Measurements from ENCODE around the gene RNF121. TPM values are rescaled to one million over a fixed set of nuclear protein-coding genes. Genes with fewer than 3 reads are reported as not detected.

The RNF121 gene
- total and polyA plus RNA-seq, 2 donors (not counting 1 experiment from before 2014, with no cell fraction given) = 29.6 to 48.6 TPM

GRCh38 chr11:71977090-71977489, 48.2 kb downstream of the RNF121 start:
- no peak overlapping the region for H2AFZ ChIP-seq (ENCODE audit: low read length)
- no peak overlapping the region for H3K9ac ChIP-seq (ENCODE audit: insufficient read depth, low read length)
- no peaks in the 10 kb centered on the region for H3K36me3 ChIP-seq (ENCODE audit: control insufficient read depth, insufficient read depth, low read length)
- no peak overlapping the region for H3K4me3 ChIP-seq (replicated peaks in 1 of 4; ENCODE audit: control extremely low read depth in 1 of 4, insufficient read depth in 1 of 4, low read depth in 3 of 4, low read length in 4 of 4)
- no peaks in the 10 kb centered on the region for H4K20me1 ChIP-seq (ENCODE audit: control insufficient read depth, extremely low read depth, insufficient read depth, low read length)
- no peak overlapping the region for H3K27ac ChIP-seq (ENCODE audit: insufficient read depth, low read length)
- H3K27me3 ChIP-seq (ENCODE audit: control insufficient read depth, insufficient read depth, low read length) = no peaks in the 10 kb centered on the region
- no peak overlapping the region for H3K4me2 ChIP-seq (ENCODE audit: extremely low read depth, insufficient read depth, low read length)
- no peak for DNase-seq (ENCODE audit: low read depth in 2 of 2)
- H3K9me3 ChIP-seq (ENCODE audit: control insufficient read depth, insufficient read depth, low read depth, low read length) = no peaks in the 10 kb centered on the region
- H3K79me2 ChIP-seq (ENCODE audit: control insufficient read depth, insufficient read depth, low read length) = no peaks in the 10 kb centered on the region
- TF ChIP-seq EZH2 (IDR thresholded peaks at IDR 0.05; ENCODE audit: low read length, missing control alignments) = no peak
- TF ChIP-seq, protein P1, sequence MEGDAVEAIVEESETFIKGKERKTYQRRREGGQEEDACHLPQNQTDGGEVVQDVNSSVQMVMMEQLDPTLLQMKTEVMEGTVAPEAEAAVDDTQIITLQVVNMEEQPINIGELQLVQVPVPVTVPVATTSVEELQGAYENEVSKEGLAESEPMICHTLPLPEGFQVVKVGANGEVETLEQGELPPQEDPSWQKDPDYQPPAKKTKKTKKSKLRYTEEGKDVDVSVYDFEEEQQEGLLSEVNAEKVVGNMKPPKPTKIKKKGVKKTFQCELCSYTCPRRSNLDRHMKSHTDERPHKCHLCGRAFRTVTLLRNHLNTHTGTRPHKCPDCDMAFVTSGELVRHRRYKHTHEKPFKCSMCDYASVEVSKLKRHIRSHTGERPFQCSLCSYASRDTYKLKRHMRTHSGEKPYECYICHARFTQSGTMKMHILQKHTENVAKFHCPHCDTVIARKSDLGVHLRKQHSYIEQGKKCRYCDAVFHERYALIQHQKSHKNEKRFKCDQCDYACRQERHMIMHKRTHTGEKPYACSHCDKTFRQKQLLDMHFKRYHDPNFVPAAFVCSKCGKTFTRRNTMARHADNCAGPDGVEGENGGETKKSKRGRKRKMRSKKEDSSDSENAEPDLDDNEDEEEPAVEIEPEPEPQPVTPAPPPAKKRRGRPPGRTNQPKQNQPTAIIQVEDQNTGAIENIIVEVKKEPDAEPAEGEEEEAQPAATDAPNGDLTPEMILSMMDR (conservative IDR thresholded peaks at IDR 0.05 in 1 of 2, IDR thresholded peaks at IDR 0.05 in 1 of 2; ENCODE audit: low read depth in 1 of 2, low read length in 2 of 2) = no peak
- no peaks in the 10 kb centered on the region for H3K4me1 ChIP-seq (ENCODE audit: control insufficient read depth, extremely low read depth, insufficient read depth, low read length)

- H3K27ac ChIP-seq (ENCODE audit: insufficient read depth, low read length) = no peak overlapping the region
- no peaks in the 10 kb centered on the region for H3K4me1 ChIP-seq (ENCODE audit: control insufficient read depth, extremely low read depth, insufficient read depth, low read length)
- TF ChIP-seq, protein P1 (conservative IDR thresholded peaks at IDR 0.05 in 1 of 2, IDR thresholded peaks at IDR 0.05 in 1 of 2; ENCODE audit: low read depth in 1 of 2, low read length in 2 of 2) = peak; percentile 74 to 78
- no peak for TF ChIP-seq EZH2 (IDR thresholded peaks at IDR 0.05; ENCODE audit: low read length, missing control alignments)
- no peak overlapping the region for H3K4me3 ChIP-seq (replicated peaks in 1 of 4; ENCODE audit: control extremely low read depth in 1 of 4, insufficient read depth in 1 of 4, low read depth in 3 of 4, low read length in 4 of 4)
- DNase-seq (ENCODE audit: low read depth in 2 of 2) = peak; percentile 24 to 65
- no peak overlapping the region for H3K4me2 ChIP-seq (ENCODE audit: extremely low read depth, insufficient read depth, low read length)
- no peaks in the 10 kb centered on the region for H3K9me3 ChIP-seq (ENCODE audit: control insufficient read depth, insufficient read depth, low read depth, low read length)
- H3K79me2 ChIP-seq (ENCODE audit: control insufficient read depth, insufficient read depth, low read length) = no peaks in the 10 kb centered on the region
- H4K20me1 ChIP-seq (ENCODE audit: control insufficient read depth, extremely low read depth, insufficient read depth, low read length) = no peaks in the 10 kb centered on the region
- H3K9ac ChIP-seq (ENCODE audit: insufficient read depth, low read length) = no peak overlapping the region
- H3K36me3 ChIP-seq (ENCODE audit: control insufficient read depth, insufficient read depth, low read length) = no peaks in the 10 kb centered on the region
- H2AFZ ChIP-seq (ENCODE audit: low read length) = no peak overlapping the region
- H3K27me3 ChIP-seq (ENCODE audit: control insufficient read depth, insufficient read depth, low read length) = no peaks in the 10 kb centered on the region
These were observed 49.0 kb downstream of the RNF121 start for GRCh38 chr11:71977743-71978418.

DNA sequence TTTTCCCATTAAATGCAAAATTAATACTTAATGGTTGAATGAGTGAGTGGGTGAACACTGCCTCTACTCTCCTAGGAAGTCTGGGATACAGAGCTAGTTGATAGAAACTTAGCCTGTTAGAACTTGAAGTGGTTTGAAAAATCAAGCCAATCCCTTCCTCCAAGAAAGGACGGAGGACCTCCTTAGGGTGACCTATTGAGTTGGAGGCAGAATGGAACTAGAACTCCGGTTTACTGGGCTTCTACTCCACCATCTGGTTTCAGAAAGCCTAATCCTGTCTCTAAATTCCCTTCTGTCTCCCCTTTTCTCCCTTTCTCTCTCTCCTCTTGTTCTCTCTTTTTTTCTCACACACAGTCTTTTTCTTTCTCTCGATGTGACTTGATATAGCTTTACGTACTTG, 50.2 kb downstream of the RNF121 start:
- Histone ChIP-seq H3K4me3 (replicated peaks in 1 of 4; ENCODE audit: control extremely low read depth in 1 of 4, insufficient read depth in 1 of 4, low read depth in 3 of 4, low read length in 4 of 4) (no peak overlapping the region), H3K4me1 (ENCODE audit: control insufficient read depth, extremely low read depth, insufficient read depth, low read length) (no peaks in the 10 kb centered on the region), H3K27me3 (ENCODE audit: control insufficient read depth, insufficient read depth, low read length) (no peaks in the 10 kb centered on the region), H3K36me3 (ENCODE audit: control insufficient read depth, insufficient read depth, low read length) (no peaks in the 10 kb centered on the region), H3K27ac (ENCODE audit: insufficient read depth, low read length) (no peak overlapping the region), H3K79me2 (ENCODE audit: control insufficient read depth, insufficient read depth, low read length) (no peaks in the 10 kb centered on the region), H3K4me2 (ENCODE audit: extremely low read depth, insufficient read depth, low read length) (no peak overlapping the region), H4K20me1 (ENCODE audit: control insufficient read depth, extremely low read depth, insufficient read depth, low read length) (no peaks in the 10 kb centered on the region), H3K9ac (ENCODE audit: insufficient read depth, low read length) (no peak overlapping the region), H2AFZ (ENCODE audit: low read length) (no peak overlapping the region), H3K9me3 (ENCODE audit: control insufficient read depth, insufficient read depth, low read depth, low read length) (no peaks in the 10 kb centered on the region)
- no peak for TF ChIP-seq EZH2 (IDR thresholded peaks at IDR 0.05; ENCODE audit: low read length, missing control alignments)
- TF ChIP-seq, protein P1 (conservative IDR thresholded peaks at IDR 0.05 in 1 of 2, IDR thresholded peaks at IDR 0.05 in 1 of 2; ENCODE audit: low read depth in 1 of 2, low read length in 2 of 2) = no peak
- no peak for DNase-seq (ENCODE audit: low read depth in 2 of 2)

Data from fibroblast of lung (primary cell).